ENCODE data around the gene CHRM4. TPM values are rescaled to one million over a fixed set of nuclear protein-coding genes. Genes with fewer than 3 reads are reported as not detected.

The CHRM4 gene
- total RNA-seq, 5 donors from 2014 or later (not counting 1 experiment from before 2014, with no cell fraction given): 0.18 to 3.9 (median 1.5) TPM; not detected in 1

DNA sequence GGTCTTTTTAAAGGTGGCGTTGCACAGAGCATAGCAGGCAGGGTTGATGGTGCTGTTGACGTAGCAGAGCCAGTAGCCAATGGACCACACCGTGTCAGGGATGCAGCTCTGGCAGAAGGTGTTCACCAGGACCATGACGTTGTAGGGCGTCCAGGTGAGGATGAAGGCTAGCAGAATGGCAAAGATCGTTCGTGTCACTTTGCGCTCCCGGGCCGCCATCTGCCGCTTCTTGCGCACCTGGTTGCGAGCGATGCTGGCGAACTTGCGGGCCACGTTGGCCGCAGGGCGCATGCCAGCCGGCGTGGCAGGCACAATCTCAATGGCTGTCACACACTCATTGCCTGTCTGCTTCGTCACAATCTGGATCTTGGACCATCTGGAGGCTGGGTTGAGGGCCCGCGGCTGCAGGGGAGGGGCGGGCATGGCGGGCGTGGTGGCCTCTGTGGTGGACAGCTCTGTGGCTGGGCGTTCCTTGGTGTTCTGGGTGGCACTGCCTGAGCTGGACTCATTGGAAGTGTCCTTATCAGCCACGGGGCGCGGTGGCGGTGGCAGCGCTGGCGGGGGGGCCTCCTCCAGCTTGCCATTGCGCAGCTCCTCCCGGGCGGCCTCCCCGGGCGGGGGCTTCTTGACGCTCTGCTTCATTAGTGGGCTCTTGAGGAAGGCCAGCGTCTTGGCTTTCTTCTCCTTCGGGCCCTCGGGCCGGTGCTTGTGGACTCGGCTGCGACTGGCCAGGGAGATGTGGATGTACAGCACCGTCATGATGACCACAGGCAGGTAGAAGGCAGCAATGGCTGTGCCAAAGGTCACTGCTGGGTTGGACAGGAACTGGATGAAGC lies 6.2 kb downstream of the CHRM4 start:
- Mint-ChIP-seq H3K4me3 (peak overlapping the region in 1 of 3 donors; percentile 6), H3K9me3 (no peaks in the 10 kb centered on the region), H3K27me3 (peaks cover 26 to 66% of the 10 kb centered on the region in 2 donors), H3K4me1 (peaks cover 18 to 27% (median 20%) of the 10 kb centered on the region in 3 donors), H3K36me3 (no peaks in the 10 kb centered on the region), H3K27ac (no peak overlapping the region)
- ChIA-PET CTCF (no interaction called here), POLR2A (no interaction called here)
- WGBS (ENCODE audit: insufficient coverage): 96% methylated on average over 38 of the region's 47 CpGs
- Histone ChIP-seq H3K4me1 (ENCODE audit: control insufficient read depth in 1 of 2, extremely low read depth in 1 of 2, insufficient read depth in 2 of 2, low read length in 2 of 2) (peaks cover 14 to 49% of the 10 kb centered on the region in 2 experiments), H3K36me3 (ENCODE audit: control insufficient read depth in 2 of 2, extremely low read depth in 1 of 2, insufficient read depth in 1 of 2, low read length in 1 of 2) (no peaks in the 10 kb centered on the region), H3K27ac (ENCODE audit: low read length) (no peak overlapping the region), H3K27me3 (replicated peaks in 1 of 2; ENCODE audit: control insufficient read depth in 2 of 2, extremely low read depth in 1 of 2, insufficient read depth in 2 of 2, low read length in 1 of 2) (peaks cover 4 to 90% of the 10 kb centered on the region in 2 experiments), H3K4me3 (ENCODE audit: control insufficient read depth in 1 of 2, extremely low read depth in 1 of 2, low read length in 1 of 2) (no peak overlapping the region), H3K9me3 (no peaks in the 10 kb centered on the region)
- DNase-seq: no peak
- no peak for ATAC-seq (replicated peaks in 1 of 4)

DNA sequence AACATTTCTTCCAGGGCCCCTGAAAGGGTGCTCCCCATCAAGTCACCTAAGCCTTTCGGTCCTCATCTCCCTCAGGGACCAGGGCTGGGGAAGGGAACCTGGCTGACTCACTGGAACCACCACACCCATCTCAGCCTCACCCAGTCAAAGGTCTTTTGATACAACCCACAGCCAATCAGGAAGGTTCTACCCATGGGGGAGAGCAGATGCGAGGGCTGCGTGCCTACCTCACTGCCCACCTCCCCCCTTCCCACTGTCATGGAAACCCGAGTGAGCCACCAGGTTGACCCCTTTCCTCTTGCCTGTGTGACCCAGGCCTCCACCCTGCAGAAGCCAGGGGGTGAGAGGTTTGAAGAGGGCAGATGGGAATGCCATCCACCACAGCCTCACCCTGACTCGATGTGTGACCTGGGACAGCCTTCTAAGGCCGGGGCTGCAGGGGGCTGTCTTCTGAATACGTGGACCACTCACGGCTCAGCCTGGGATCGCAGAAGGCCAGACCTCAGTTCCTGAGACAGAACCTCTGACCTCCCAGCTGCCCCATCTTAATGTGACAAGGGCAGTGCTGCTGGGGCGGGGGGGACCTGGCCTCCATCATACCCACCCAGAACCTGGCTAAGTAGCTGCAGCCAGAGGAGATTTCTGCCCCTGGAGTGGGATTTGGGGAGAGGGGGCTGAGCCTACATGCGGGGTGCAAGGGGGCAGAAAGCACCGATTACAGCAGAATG lies 7.4 kb downstream of the CHRM4 start:
- peaks cover 26 to 54% of the 10 kb centered on the region in 2 donors for H3K27me3 Mint-ChIP-seq
- H3K4me1 Mint-ChIP-seq: peaks cover 10 to 18% (median 17%) of the 10 kb centered on the region in 3 donors
- DNase-seq: no peak
- H3K9me3 Mint-ChIP-seq: no peaks in the 10 kb centered on the region
- POLR2A ChIA-PET: no interaction called here
- Histone ChIP-seq H3K27ac (ENCODE audit: low read length) (no peak overlapping the region), H3K4me1 (ENCODE audit: control insufficient read depth in 1 of 2, extremely low read depth in 1 of 2, insufficient read depth in 2 of 2, low read length in 2 of 2) (peaks cover 6 to 47% of the 10 kb centered on the region in 2 experiments), H3K9me3 (no peaks in the 10 kb centered on the region), H3K27me3 (replicated peaks in 1 of 2; ENCODE audit: control insufficient read depth in 2 of 2, extremely low read depth in 1 of 2, insufficient read depth in 2 of 2, low read length in 1 of 2) (peaks cover 0 to 77% of the 10 kb centered on the region in 2 experiments), H3K36me3 (ENCODE audit: control insufficient read depth in 2 of 2, extremely low read depth in 1 of 2, insufficient read depth in 1 of 2, low read length in 1 of 2) (no peaks in the 10 kb centered on the region), H3K4me3 (ENCODE audit: control insufficient read depth in 1 of 2, extremely low read depth in 1 of 2, low read length in 1 of 2) (no peak overlapping the region)
- CTCF ChIA-PET: no interaction called here
- no peak overlapping the region for H3K27ac Mint-ChIP-seq
- H3K36me3 Mint-ChIP-seq: no peaks in the 10 kb centered on the region
- no peak for ATAC-seq (replicated peaks in 1 of 4)
- WGBS (ENCODE audit: insufficient coverage): 57% methylated on average over 3 of the region's 12 CpGs
- peak overlapping the region in 1 of 3 donors; percentile 21 for H3K4me3 Mint-ChIP-seq

DNA sequence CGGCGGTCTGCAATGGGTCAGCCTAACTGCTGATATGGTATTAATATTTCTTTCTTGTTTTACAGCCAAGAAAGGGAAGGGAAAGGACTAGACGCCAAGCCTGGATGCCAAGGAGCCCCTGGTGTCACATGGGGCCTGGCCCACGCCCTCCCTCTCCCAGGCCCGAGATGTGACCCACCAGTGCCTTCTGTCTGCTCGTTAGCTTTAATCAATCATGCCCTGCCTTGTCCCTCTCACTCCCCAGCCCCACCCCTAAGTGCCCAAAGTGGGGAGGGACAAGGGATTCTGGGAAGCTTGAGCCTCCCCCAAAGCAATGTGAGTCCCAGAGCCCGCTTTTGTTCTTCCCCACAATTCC lies 8.2 kb downstream of the CHRM4 start:
- Mint-ChIP-seq H3K9me3 (no peaks in the 10 kb centered on the region), H3K4me3 (peak overlapping the region in 2 of 3 donors; percentile 6 to 50), H3K27me3 (peaks cover 23 to 48% of the 10 kb centered on the region in 2 donors), H3K27ac (no peak overlapping the region), H3K36me3 (no peaks in the 10 kb centered on the region), H3K4me1 (peaks cover 7 to 19% (median 15%) of the 10 kb centered on the region in 3 donors)
- Histone ChIP-seq H3K36me3 (ENCODE audit: control insufficient read depth in 2 of 2, extremely low read depth in 1 of 2, insufficient read depth in 1 of 2, low read length in 1 of 2) (peaks cover 0 to 3% of the 10 kb centered on the region in 2 donors), H3K9me3 (no peaks in the 10 kb centered on the region), H3K4me3 (ENCODE audit: control insufficient read depth in 1 of 2, extremely low read depth in 1 of 2, low read length in 1 of 2) (no peak overlapping the region), H3K27ac (ENCODE audit: low read length) (no peak overlapping the region), H3K4me1 (ENCODE audit: control insufficient read depth in 1 of 2, extremely low read depth in 1 of 2, insufficient read depth in 2 of 2, low read length in 2 of 2) (peaks cover 6 to 48% of the 10 kb centered on the region in 2 experiments), H3K27me3 (replicated peaks in 1 of 2; ENCODE audit: control insufficient read depth in 2 of 2, extremely low read depth in 1 of 2, insufficient read depth in 2 of 2, low read length in 1 of 2) (peaks cover 0 to 70% of the 10 kb centered on the region in 2 experiments)
- ATAC-seq (replicated peaks in 1 of 4) (no peak), DNase-seq (no peak)
- POLR2A ChIA-PET: no interaction called here
- CTCF ChIA-PET: no interaction called here
- no CpG with 5 or more reads among the region's 7 CpGs for WGBS (ENCODE audit: insufficient coverage)

DNA sequence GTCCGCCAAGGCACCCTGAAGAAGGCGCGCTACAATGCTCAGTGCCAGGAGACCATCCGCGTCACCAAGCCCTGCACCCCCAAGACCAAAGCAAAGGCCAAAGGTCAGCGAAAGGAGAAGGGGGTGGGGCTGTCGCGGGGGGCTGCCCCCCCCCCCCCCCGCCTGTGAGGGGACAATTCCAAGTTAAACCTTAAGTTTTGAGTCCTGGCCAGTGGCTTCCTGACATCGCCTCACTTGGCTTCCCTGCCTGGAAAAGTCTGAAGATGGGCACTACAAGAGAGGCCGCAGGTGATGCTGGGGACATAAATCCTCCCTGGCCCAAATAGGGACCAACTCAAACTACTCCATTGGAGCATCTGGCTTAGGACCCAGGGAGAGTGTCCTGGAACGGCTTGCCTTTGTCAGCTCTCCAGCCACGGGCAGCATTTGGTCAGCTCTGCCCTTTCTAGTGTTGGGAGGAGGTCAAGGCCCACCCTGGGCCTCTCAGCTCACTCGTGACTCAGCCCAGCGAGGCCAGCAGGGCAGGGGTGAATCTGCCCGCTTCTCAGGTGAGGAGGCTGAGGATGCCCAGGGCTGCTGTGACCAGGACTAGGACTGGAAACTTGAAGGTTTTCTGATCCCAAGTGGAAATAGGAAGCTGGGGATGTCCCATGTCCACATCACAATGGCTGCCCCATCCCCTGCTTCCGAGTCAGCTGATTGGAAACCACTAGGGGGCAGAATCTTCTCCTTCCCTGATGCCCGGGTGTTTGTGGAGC lies 8.8 kb downstream of the CHRM4 start:
- 79% methylated on average over 10 of the region's 18 CpGs for WGBS (ENCODE audit: insufficient coverage)
- Mint-ChIP-seq H3K27me3 (peaks cover 18 to 43% of the 10 kb centered on the region in 2 donors), H3K36me3 (peaks cover 2% of the 10 kb centered on the region), H3K27ac (no peak overlapping the region), H3K9me3 (no peaks in the 10 kb centered on the region), H3K4me3 (peak overlapping the region in 2 of 3 donors; percentile 21 to 82), H3K4me1 (peaks cover 3 to 14% (median 10%) of the 10 kb centered on the region in 3 donors)
- Histone ChIP-seq H3K4me1 (ENCODE audit: control insufficient read depth in 1 of 2, extremely low read depth in 1 of 2, insufficient read depth in 2 of 2, low read length in 2 of 2) (peaks cover 6 to 42% of the 10 kb centered on the region in 2 experiments), H3K9me3 (no peaks in the 10 kb centered on the region), H3K27ac (ENCODE audit: low read length) (no peak overlapping the region), H3K4me3 (ENCODE audit: control insufficient read depth in 1 of 2, extremely low read depth in 1 of 2, low read length in 1 of 2) (no peak overlapping the region), H3K27me3 (replicated peaks in 1 of 2; ENCODE audit: control insufficient read depth in 2 of 2, extremely low read depth in 1 of 2, insufficient read depth in 2 of 2, low read length in 1 of 2) (peaks cover 0 to 64% of the 10 kb centered on the region in 2 experiments), H3K36me3 (ENCODE audit: control insufficient read depth in 2 of 2, extremely low read depth in 1 of 2, insufficient read depth in 1 of 2, low read length in 1 of 2) (peaks cover 2 to 5% of the 10 kb centered on the region in 2 donors)
- ChIA-PET POLR2A (no interaction called here), CTCF (no interaction called here)
- DNase-seq: no peak
- no peak for ATAC-seq (replicated peaks in 1 of 4)

DNA sequence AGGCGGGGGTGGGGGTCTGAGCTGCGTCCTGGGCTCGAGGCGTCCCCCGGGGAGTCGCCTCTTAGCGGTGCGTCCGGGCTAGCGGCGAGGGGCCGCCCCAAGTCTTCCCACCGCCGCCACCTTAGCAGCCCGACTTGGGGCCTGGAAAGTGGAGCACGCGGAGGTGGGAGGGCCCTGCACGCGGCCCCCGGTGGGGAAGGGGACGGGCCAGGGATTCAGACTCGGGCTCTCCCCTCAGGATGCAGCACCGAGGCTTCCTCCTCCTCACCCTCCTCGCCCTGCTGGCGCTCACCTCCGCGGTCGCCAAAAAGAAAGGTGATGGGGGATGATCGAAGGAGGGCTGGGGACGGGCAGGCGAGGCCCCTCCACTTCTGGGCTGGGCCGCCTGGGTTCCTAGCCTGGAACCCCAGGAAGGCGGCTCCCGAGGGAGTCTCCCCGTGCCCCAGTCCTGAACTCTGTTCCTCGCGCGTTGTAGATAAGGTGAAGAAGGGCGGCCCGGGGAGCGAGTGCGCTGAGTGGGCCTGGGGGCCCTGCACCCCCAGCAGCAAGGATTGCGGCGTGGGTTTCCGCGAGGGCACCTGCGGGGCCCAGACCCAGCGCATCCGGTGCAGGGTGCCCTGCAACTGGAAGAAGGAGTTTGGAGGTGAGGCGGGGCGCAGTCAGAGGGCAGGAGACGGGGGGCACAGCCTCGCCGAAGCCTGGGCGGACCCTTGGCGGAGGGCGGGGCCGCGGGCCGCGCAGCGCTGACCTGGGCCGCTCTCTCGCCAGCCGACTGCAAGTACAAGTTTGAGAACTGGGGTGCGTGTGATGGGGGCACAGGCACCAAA lies 9.5 kb downstream of the CHRM4 start:
- Mint-ChIP-seq H3K9me3 (no peaks in the 10 kb centered on the region), H3K36me3 (peaks cover 10% of the 10 kb centered on the region), H3K27ac (peak overlapping the region in 1 of 2 donors; percentile 70), H3K4me3 (peak overlapping the region; percentile 67 to 82 (median 78)), H3K27me3 (peaks cover 12 to 37% of the 10 kb centered on the region in 2 donors), H3K4me1 (peaks cover 5 to 11% (median 7%) of the 10 kb centered on the region in 3 donors)
- POLR2A ChIA-PET: no interaction called here
- Histone ChIP-seq H3K4me3 (ENCODE audit: control insufficient read depth in 1 of 2, extremely low read depth in 1 of 2, low read length in 1 of 2) (peak overlapping the region; percentile 46), H3K4me1 (ENCODE audit: control insufficient read depth in 1 of 2, extremely low read depth in 1 of 2, insufficient read depth in 2 of 2, low read length in 2 of 2) (peaks cover 6 to 37% of the 10 kb centered on the region in 2 experiments), H3K9me3 (no peaks in the 10 kb centered on the region), H3K27ac (ENCODE audit: low read length) (no peak overlapping the region), H3K36me3 (ENCODE audit: control insufficient read depth in 2 of 2, extremely low read depth in 1 of 2, insufficient read depth in 1 of 2, low read length in 1 of 2) (peaks cover 10% of the 10 kb centered on the region in 2 donors), H3K27me3 (replicated peaks in 1 of 2; ENCODE audit: control insufficient read depth in 2 of 2, extremely low read depth in 1 of 2, insufficient read depth in 2 of 2, low read length in 1 of 2) (peaks cover 0 to 56% of the 10 kb centered on the region in 2 experiments)
- ATAC-seq (replicated peaks in 1 of 4) (peak; percentile 6 to 17 (median 16)), DNase-seq (peak in 2 of 35 experiments; percentile 21 to 28)
- CTCF ChIA-PET: no interaction called here
- 2% methylated on average over 53 of the region's 66 CpGs for WGBS (ENCODE audit: insufficient coverage)

Measured in T-cell (primary cell).